Measurements from ENCODE around the gene OR10D3.

- TF ChIP-seq CTCF (conservative IDR thresholded peaks at IDR 0.05; ENCODE audit: low read depth, low read length) = no peak
- no peak for TF ChIP-seq EZH2 (IDR thresholded peaks at IDR 0.05; ENCODE audit: low read length, unreplicated experiment)
- no peak for TF ChIP-seq EZH2phosphoT487 (IDR thresholded peaks at IDR 0.05; ENCODE audit: borderline replicate concordance, low read length)
These were observed 7.4 kb downstream of the OR10D3 start for GRCh38 chr11:124190298-124191139.
